Neural cell (in vitro differentiated cells): Measurements from ENCODE around the gene ADGRG7.

Source experiments
- CTCF ChIP-seq: fragments of 450-650 bp; IDR thresholded peaks from 2 replicates; pipeline ENCODE4 v1.5.1; 2014; ENCODE audit warnings: antibody characterized with exemption, mild to moderate bottlenecking, moderate library complexity; ENCODE audit not compliant: poor library complexity, severe bottlenecking
- EZH2 ChIP-seq: fragments of 200-600, 300-800 bp; shearing (Covaris generic), sonication (generic); IDR thresholded peaks from 2 replicates; pipeline ENCODE4 v1.6.1; 2014; ENCODE audit warnings: antibody characterized with exemption, low read length, borderline replicate concordance, mild to moderate bottlenecking; ENCODE audit not compliant: insufficient read depth, poor library complexity, severe bottlenecking
- RAD21 ChIP-seq: fragments of 450-650 bp; conservative IDR thresholded peaks from 2 replicates; pipeline ENCODE4 v1.6.1; 2014; ENCODE audit warnings: antibody characterized with exemption, mild to moderate bottlenecking, moderate library complexity

GRCh38 chr3:100682056-100682853 is 72.9 kb downstream of the ADGRG7 start:
- TF ChIP-seq EZH2: no peak
- no peak for TF ChIP-seq RAD21
- TF ChIP-seq CTCF: no peak
